ENCODE measurements around the gene ZNF354C. TPM values are rescaled to one million over a fixed set of nuclear protein-coding genes. Genes with fewer than 3 reads are reported as not detected.

ZNF354C gene
- total RNA-seq, 6 experiments from 2014 or later, result 3.5 to 4.8 (median 4.4) TPM

DNA sequence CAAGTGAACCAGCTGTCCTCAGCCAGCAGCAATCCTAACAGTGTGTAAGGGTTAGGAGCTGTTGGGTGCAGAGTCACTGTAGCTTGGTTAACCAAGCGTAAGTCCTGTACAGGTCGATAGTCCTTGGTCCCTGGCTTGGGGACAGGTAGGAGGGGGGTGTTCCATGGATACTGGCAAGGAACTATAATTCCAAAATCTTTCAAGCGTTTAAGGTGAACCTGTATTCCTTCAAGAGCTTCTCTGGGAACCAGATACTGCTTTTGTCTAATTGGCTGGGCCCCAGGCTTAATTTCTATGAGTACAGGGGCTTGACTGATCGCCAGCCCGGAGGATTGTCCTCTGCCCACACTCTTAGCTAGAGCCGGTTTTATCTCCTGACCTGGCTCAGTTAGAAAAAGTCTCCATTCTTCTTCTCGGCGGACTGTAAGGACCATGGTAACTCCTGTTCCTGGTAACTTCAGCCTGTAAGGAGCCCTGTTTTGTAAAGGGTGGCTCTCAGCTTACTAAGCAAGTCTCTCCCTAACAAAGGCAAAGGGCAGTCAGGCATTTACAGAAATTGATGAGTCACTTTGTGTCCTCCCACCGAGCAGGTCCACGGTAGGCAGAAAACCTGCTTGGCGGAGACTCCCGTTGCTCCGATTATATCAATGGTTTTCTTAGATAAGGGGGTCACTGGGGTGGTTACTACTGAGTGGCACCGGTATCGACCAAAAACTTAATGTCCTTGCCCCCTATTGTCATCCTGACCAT, 6.0 kb upstream of the ZNF354C start:
- peaks cover 4% of the 10 kb centered on the region for H3K27me3 Mint-ChIP-seq (ENCODE audit: insufficient read depth)
- DNase-seq, result no peak
- H3K9me3 Mint-ChIP-seq, result peaks cover 18% of the 10 kb centered on the region
- no peak for TF ChIP-seq CTCF (IDR thresholded peaks at IDR 0.05)
- H3K4me1 Mint-ChIP-seq (ENCODE audit: low read depth), result no peaks in the 10 kb centered on the region
- no peak overlapping the region for H3K27ac Mint-ChIP-seq
- H3K36me3 Mint-ChIP-seq (ENCODE audit: low read depth), result peaks cover 2% of the 10 kb centered on the region
- no peak overlapping the region for H3K4me3 Mint-ChIP-seq

- Mint-ChIP-seq H3K9me3 (peaks cover 16% of the 10 kb centered on the region), H3K27ac (no peak overlapping the region), H3K36me3 (ENCODE audit: low read depth) (peaks cover 4% of the 10 kb centered on the region; the same call in 1 of the 2 replicates), H3K27me3 (ENCODE audit: insufficient read depth) (peaks cover 4% of the 10 kb centered on the region), H3K4me3 (no peak overlapping the region), H3K4me1 (ENCODE audit: low read depth) (peaks cover 6% of the 10 kb centered on the region; the same call in 1 of the 2 replicates)
- no peak for DNase-seq
- no peak for TF ChIP-seq CTCF (IDR thresholded peaks at IDR 0.05)
Observed at GRCh38 chr5:179054876-179055275, 5.3 kb upstream of the ZNF354C start.

- TF ChIP-seq CTCF (IDR thresholded peaks at IDR 0.05), result no peak
- Mint-ChIP-seq H3K27ac (no peak overlapping the region), H3K4me1 (ENCODE audit: low read depth) (peaks cover 8% of the 10 kb centered on the region; the same call in 1 of the 2 replicates), H3K9me3 (peaks cover 19% of the 10 kb centered on the region), H3K36me3 (ENCODE audit: low read depth) (peaks cover 4% of the 10 kb centered on the region; the same call in 1 of the 2 replicates), H3K27me3 (ENCODE audit: insufficient read depth) (peaks cover 4% of the 10 kb centered on the region), H3K4me3 (no peak overlapping the region)
- no peak for DNase-seq
Observed at GRCh38 chr5:179055436-179055835, 4.7 kb upstream of the ZNF354C start.

- peaks cover 21% of the 10 kb centered on the region for H3K9me3 Mint-ChIP-seq
- peaks cover 4% of the 10 kb centered on the region; the same call in 1 of the 2 replicates for H3K36me3 Mint-ChIP-seq (ENCODE audit: low read depth)
- DNase-seq, result no peak
- H3K4me1 Mint-ChIP-seq (ENCODE audit: low read depth), result peaks cover 11% of the 10 kb centered on the region; the same call in 1 of the 2 replicates
- no peak for TF ChIP-seq CTCF (IDR thresholded peaks at IDR 0.05)
- H3K27ac Mint-ChIP-seq, result no peak overlapping the region
- no peak overlapping the region for H3K4me3 Mint-ChIP-seq
- peaks cover 4% of the 10 kb centered on the region for H3K27me3 Mint-ChIP-seq (ENCODE audit: insufficient read depth)
Observed at GRCh38 chr5:179055841-179056240, 4.3 kb upstream of the ZNF354C start.

- DNase-seq, result no peak
- no peak for TF ChIP-seq CTCF (IDR thresholded peaks at IDR 0.05)
- H3K36me3 Mint-ChIP-seq (ENCODE audit: low read depth), result peaks cover 54% of the 10 kb centered on the region
- H3K9me3 Mint-ChIP-seq, result peaks cover 49% of the 10 kb centered on the region
- no peaks in the 10 kb centered on the region; the same call in 1 of the 2 replicates for H3K27me3 Mint-ChIP-seq (ENCODE audit: insufficient read depth)
- H3K4me3 Mint-ChIP-seq, result peak overlapping the region; percentile 93
- no peak overlapping the region for H3K27ac Mint-ChIP-seq
- H3K4me1 Mint-ChIP-seq (ENCODE audit: low read depth), result peaks cover 20% of the 10 kb centered on the region; the same call in 1 of the 2 replicates
Observed at GRCh38 chr5:179061025-179061424, 852 bp downstream of the ZNF354C start.

Measured in HFFc6 (cell line).